RWPE2 (cell line): ENCODE results near the gene ALCAM.
A peak's percentile ranks its signal among the peaks of the same experiment; 100 is the strongest.

Source experiments
- ATAC-seq: fragments of 200-7000 bp; cut with Tn5 transposase; 3 replicates; pipeline ENCODE4 v1.9.1; 2021; ENCODE audit warnings: low read depth
- DNase-seq: peaks from one replicate; pipeline ENCODE4 v3.0.0-alpha.2; 2020; ENCODE audit warnings: low spot score
- H3K27ac ChIP-seq: fragments of 450-650 bp; 2 replicates; pipeline ENCODE4 v1.5.1; 2017; ENCODE audit warnings: mild to moderate bottlenecking; ENCODE audit not compliant: poor library complexity, severe bottlenecking
- H3K27me3 ChIP-seq: fragments of 250-450 bp; sonication (Bioruptor Pico); 2 replicates; pipeline ENCODE4 v1.5.1; 2021; ENCODE audit warnings: mild to moderate bottlenecking, moderate library complexity; ENCODE audit not compliant: insufficient read depth, poor library complexity, severe bottlenecking
- H3K36me3 ChIP-seq: fragments of 250-450 bp; sonication (Bioruptor Pico); 2 replicates; pipeline ENCODE4 v1.5.1; 2020; ENCODE audit warnings: low read depth, mild to moderate bottlenecking, moderate library complexity
- H3K4me1 ChIP-seq: fragments of 250-450 bp; sonication (Bioruptor Pico); 2 replicates; pipeline ENCODE4 v1.5.1; 2021; ENCODE audit warnings: mild to moderate bottlenecking, moderate library complexity; ENCODE audit not compliant: insufficient read depth, poor library complexity, severe bottlenecking
- H3K4me3 ChIP-seq: fragments of 250-450 bp; sonication (Bioruptor Pico); 2 replicates; pipeline ENCODE4 v1.5.1; 2021; ENCODE audit warnings: mild to moderate bottlenecking, moderate library complexity; ENCODE audit not compliant: severe bottlenecking
- H3K9me3 ChIP-seq: fragments of 250-450 bp; sonication (Bioruptor Pico); 2 replicates; pipeline ENCODE4 v1.5.1; 2021; ENCODE audit warnings: mild to moderate bottlenecking, moderate library complexity; ENCODE audit not compliant: severe bottlenecking
- CTCF ChIP-seq: fragments of 450-650 bp; IDR thresholded peaks from one replicate; pipeline ENCODE4 v1.5.1; 2017; ENCODE audit warnings: mild to moderate bottlenecking, moderate library complexity; ENCODE audit not compliant: poor library complexity, severe bottlenecking

The ALCAM gene

GRCh38 chr3:105366326-105367062, at the start of gene ALCAM:
Gene ALCAM (plus strand): TSS chr3:105366909.
- peaks cover 57% of the 10 kb centered on the region for H3K4me1 ChIP-seq
- DNase-seq (peak; percentile 99), ATAC-seq (peak; percentile 78)
- no peaks in the 10 kb centered on the region for H3K36me3 ChIP-seq
- peak within 1 kb of the TSS; percentile 65 for H3K4me3 ChIP-seq
- H3K27me3 ChIP-seq = no peaks in the 10 kb centered on the region
- no peaks in the 10 kb centered on the region for H3K9me3 ChIP-seq
- H3K27ac ChIP-seq = peak within 1 kb of the TSS; percentile 98
- TF ChIP-seq CTCF = peak; percentile 94

- Histone ChIP-seq H3K4me3 (no peak overlapping the region), H3K4me1 (no peaks in the 10 kb centered on the region), H3K27ac (no peak overlapping the region), H3K36me3 (no peaks in the 10 kb centered on the region; the same call in 1 of the 2 replicates), H3K9me3 (no peaks in the 10 kb centered on the region), H3K27me3 (no peaks in the 10 kb centered on the region)
- ATAC-seq = no peak
- DNase-seq = no peak
- no peak for TF ChIP-seq CTCF
These were observed 48.9 kb upstream of the ALCAM start for GRCh38 chr3:105317841-105318240.

- ATAC-seq = no peak
- no peaks in the 10 kb centered on the region for H3K27me3 ChIP-seq
These were observed 44.0 kb upstream of the ALCAM start for GRCh38 chr3:105322570-105323273.

GRCh38 chr3:105323274-105323599, 43.5 kb upstream of the ALCAM start:
- Histone ChIP-seq H3K27ac (no peak overlapping the region), H3K36me3 (no peaks in the 10 kb centered on the region), H3K27me3 (no peaks in the 10 kb centered on the region), H3K4me1 (peaks cover 12% of the 10 kb centered on the region), H3K9me3 (no peaks in the 10 kb centered on the region), H3K4me3 (no peak overlapping the region)
- no peak for TF ChIP-seq CTCF
- DNase-seq = no peak
- ATAC-seq = no peak

More at GRCh38 chr3:105322570-105323273, 44.0 kb upstream of the ALCAM start:
- peaks cover 6% of the 10 kb centered on the region for H3K4me1 ChIP-seq
- H3K4me3 ChIP-seq = no peak overlapping the region
- H3K36me3 ChIP-seq = no peaks in the 10 kb centered on the region
- DNase-seq = no peak
- no peak for TF ChIP-seq CTCF
- no peak overlapping the region for H3K27ac ChIP-seq
- H3K9me3 ChIP-seq = no peaks in the 10 kb centered on the region

GRCh38 chr3:105324951-105325350, 41.8 kb upstream of the ALCAM start:
- DNase-seq (no peak), ATAC-seq (no peak)
- no peak overlapping the region for H3K27ac ChIP-seq
- no peak for TF ChIP-seq CTCF
- H3K4me3 ChIP-seq = no peak overlapping the region
- H3K4me1 ChIP-seq = peaks cover 17% of the 10 kb centered on the region
- no peaks in the 10 kb centered on the region for H3K36me3 ChIP-seq
- H3K27me3 ChIP-seq = no peaks in the 10 kb centered on the region
- no peaks in the 10 kb centered on the region for H3K9me3 ChIP-seq
